Cardiac muscle cell (in vitro differentiated cells and primary cell): ENCODE measurements around the gene REST. TPM values are rescaled to one million over a fixed set of nuclear protein-coding genes. Genes with fewer than 3 reads are reported as not detected.
A peak's percentile ranks its signal among the peaks of the same experiment; 100 is the strongest.
"Not testable (repeated sequence)": the region's sequence is repeated elsewhere in the genome, so short reads cannot be mapped to it uniquely, and the experiment has no call there.

ENCODE experiments used
- DNase-seq, 2 donors: peaks; one replicate each; pipeline versions ENCODE4 v3.0.0 to v3.0.0-alpha.2; 2010 to 2017; ENCODE audit warnings: low read depth in 1 of 2, low spot score in 1 of 2
- H3K27ac ChIP-seq: fragments of 200-600 bp; sonication (generic); 2 replicates; pipeline ENCODE4 v1.5.1; 2016
- H3K27me3 ChIP-seq: fragments of 200-600 bp; sonication (generic); 2 replicates; pipeline ENCODE4 v1.6.0; 2016; ENCODE audit warnings: control low read depth
- H3K36me3 ChIP-seq: fragments of 200-600 bp; sonication (generic); 2 replicates; pipeline ENCODE4 v1.5.1; 2016; ENCODE audit warnings: control low read depth
- H3K4me1 ChIP-seq: fragments of 200-600 bp; sonication (generic); 2 replicates; pipeline ENCODE4 v1.8.1; 2017; ENCODE audit warnings: low read depth, mild to moderate bottlenecking, mixed run types
- H3K4me3 ChIP-seq: fragments of 200-600 bp; sonication (generic); 2 replicates; pipeline ENCODE4 v1.5.1; 2016; ENCODE audit warnings: mild to moderate bottlenecking
- H3K9me3 ChIP-seq: fragments of 200-600 bp; sonication (generic); 2 replicates; pipeline ENCODE4 v1.5.1; 2017; ENCODE audit warnings: low read depth, mild to moderate bottlenecking, control low read depth
- CTCF ChIP-seq: IDR thresholded peaks from 2 replicates; pipeline ENCODE4 v1.5.1; 2012; ENCODE audit warnings: low read depth, mild to moderate bottlenecking, low read length
- polyA plus RNA-seq: library from polyadenylated mRNA; unstranded; fragments of >200 nt; fragmentation: Nextera tagmentation; extraction: Ambion mirVana; gene quantifications from 2 replicates; pipeline ENCODE4 v1.2.1, GENCODE V29; 2016
- total RNA-seq: library from RNA; depleted of rRNA; stranded (reverse); fragments of >200 nt; gene quantifications from 2 replicates; pipeline ENCODE4 v1.2.3, GENCODE V29; 2016

REST gene
- total and polyA plus RNA-seq, 2 experiments from 2014 or later: 66.1 to 89.0 TPM

GRCh38 chr4:56910172-56910967, 2.7 kb downstream of the REST start:
- H3K4me3 ChIP-seq: peak overlapping the region; percentile 95
- H3K27me3 ChIP-seq: peaks cover 14% of the 10 kb centered on the region
- H3K9me3 ChIP-seq: no peaks in the 10 kb centered on the region
- peaks cover 9% of the 10 kb centered on the region for H3K36me3 ChIP-seq
- peaks cover 22% of the 10 kb centered on the region for H3K4me1 ChIP-seq
- DNase-seq: peak in 1 of 2 donors; percentile 18
- peak overlapping the region; percentile 99 for H3K27ac ChIP-seq
- no peak for TF ChIP-seq CTCF

DNA sequence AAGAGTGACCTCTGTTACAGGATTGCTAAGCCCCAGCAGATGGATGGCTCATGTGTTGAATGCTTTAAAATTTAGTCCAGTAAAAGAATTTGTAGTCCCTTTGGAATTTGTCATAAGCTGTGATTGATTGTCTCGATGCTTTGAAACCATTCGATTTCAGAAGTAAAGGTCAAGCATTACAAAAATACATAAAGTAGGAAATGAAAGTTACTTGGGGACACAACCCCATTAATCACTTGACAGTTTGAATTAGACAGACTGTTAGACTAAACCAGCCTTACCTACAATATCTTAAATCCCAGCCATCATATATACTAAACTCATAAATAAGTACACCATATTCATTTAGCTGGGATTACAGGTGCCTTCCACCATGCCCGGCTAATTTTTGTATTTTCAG, 6.6 kb downstream of the REST start:
- Histone ChIP-seq H3K27me3 (no peaks in the 10 kb centered on the region), H3K4me1 (peaks cover 22% of the 10 kb centered on the region), H3K27ac (no peak overlapping the region), H3K36me3 (peaks cover 15% of the 10 kb centered on the region), H3K4me3 (no peak overlapping the region), H3K9me3 (no peaks in the 10 kb centered on the region)
- TF ChIP-seq CTCF: no peak
- no peak for DNase-seq

DNA sequence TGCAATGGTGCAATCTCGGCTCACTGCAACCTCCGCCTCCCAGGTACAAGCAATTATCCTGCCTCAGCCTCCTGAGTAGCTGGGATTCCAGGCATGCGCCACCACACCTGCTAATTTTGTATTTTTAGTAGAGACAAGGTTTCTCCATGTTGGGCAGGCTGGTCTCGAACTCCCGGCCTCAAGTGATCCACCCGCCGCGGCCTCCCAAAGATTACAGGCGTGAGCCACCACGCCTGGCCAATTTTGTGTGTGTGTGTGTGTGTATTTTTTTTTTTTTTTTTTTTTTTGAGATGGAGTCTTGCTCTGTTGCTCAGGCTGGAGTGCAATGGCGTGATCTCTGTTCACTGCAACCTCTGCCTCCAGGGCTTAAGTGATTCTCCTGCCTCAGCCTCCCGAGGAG, 7.3 kb downstream of the REST start:
- H3K4me3 ChIP-seq, H3K27me3 ChIP-seq, H3K9me3 ChIP-seq, DNase-seq, H3K27ac ChIP-seq: not testable (repeated sequence)
- Histone ChIP-seq H3K4me1 (peaks cover 21% of the 10 kb centered on the region), H3K36me3 (peaks cover 21% of the 10 kb centered on the region)

- Histone ChIP-seq H3K36me3 (peaks cover 35% of the 10 kb centered on the region), H3K27me3 (no peaks in the 10 kb centered on the region), H3K27ac (no peak overlapping the region), H3K4me1 (no peaks in the 10 kb centered on the region), H3K9me3 (no peaks in the 10 kb centered on the region), H3K4me3 (no peak overlapping the region)
- no peak for DNase-seq
- TF ChIP-seq CTCF: no peak
Observed at GRCh38 chr4:56927196-56927595, 19.5 kb downstream of the REST start.

- Histone ChIP-seq H3K4me1 (peaks cover 7% of the 10 kb centered on the region), H3K4me3 (no peak overlapping the region), H3K27ac (no peak overlapping the region), H3K27me3 (no peaks in the 10 kb centered on the region), H3K9me3 (no peaks in the 10 kb centered on the region), H3K36me3 (peaks cover 22% of the 10 kb centered on the region)
- TF ChIP-seq CTCF: no peak
- no peak for DNase-seq
Observed at GRCh38 chr4:56930638-56931037, 22.9 kb downstream of the REST start.

DNA sequence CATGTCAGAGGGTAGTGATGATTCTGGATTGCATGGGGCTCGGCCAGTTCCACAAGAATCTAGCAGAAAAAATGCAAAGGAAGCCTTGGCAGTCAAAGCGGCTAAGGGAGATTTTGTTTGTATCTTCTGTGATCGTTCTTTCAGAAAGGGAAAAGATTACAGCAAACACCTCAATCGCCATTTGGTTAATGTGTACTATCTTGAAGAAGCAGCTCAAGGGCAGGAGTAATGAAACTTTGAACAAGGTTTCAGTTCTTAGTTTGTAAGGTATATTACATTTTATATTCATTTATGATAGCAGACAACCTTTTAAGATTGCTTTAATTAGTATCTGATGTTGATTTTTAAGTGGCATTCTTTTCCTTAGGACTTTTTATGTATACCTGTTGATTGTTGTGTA, 24.2 kb downstream of the REST start:
- Histone ChIP-seq H3K36me3 (peaks cover 21% of the 10 kb centered on the region), H3K27me3 (no peaks in the 10 kb centered on the region), H3K9me3 (no peaks in the 10 kb centered on the region), H3K4me1 (peaks cover 7% of the 10 kb centered on the region), H3K4me3 (no peak overlapping the region), H3K27ac (no peak overlapping the region)
- TF ChIP-seq CTCF: no peak
- DNase-seq: no peak
